Measurements from ENCODE around the gene WAPL.
"Not testable (repeated sequence)": the region's sequence is repeated elsewhere in the genome, so short reads cannot be mapped to it uniquely, and the experiment has no call there.

DNA sequence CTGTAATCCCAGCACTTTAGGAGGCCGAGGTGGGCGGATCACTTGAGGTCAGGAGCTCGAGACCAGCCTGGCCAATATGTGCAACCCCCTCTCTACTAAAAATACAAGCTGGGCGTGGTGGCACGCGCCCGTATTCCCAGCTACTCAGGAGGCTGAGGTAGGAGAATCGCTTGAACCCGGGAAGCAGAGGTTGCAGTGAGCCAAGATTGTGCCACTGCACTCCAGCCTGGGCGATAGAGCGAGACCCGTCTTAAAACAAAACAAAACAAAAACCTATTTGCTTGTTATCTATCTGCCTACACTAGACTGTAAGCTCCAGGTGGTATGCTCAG, 132.5 kb downstream of the WAPL start:
- not testable (repeated sequence) for TF ChIP-seq EZH2 (IDR thresholded peaks at IDR 0.05); POLR2AphosphoS5 (IDR thresholded peaks at IDR 0.05; ENCODE audit: borderline replicate concordance, low read depth, low read length); FOXP2 (optimal IDR thresholded peaks at IDR 0.05; ENCODE audit: control extremely low read depth, extremely low read length, insufficient read depth)

Measured in SK-N-MC (cell line).